Embryonic facial prominence (tissue), 1 donor: ENCODE data around the gene ZNF618.
"Not testable (repeated sequence)": the region's sequence is repeated elsewhere in the genome, so short reads cannot be mapped to it uniquely, and the experiment has no call there.

Source experiments
- DNase-seq: peaks from one replicate; pipeline ENCODE4 v3.0.0-alpha.2; 2016; ENCODE audit errors: extremely low spot score

ZNF618 gene

DNA sequence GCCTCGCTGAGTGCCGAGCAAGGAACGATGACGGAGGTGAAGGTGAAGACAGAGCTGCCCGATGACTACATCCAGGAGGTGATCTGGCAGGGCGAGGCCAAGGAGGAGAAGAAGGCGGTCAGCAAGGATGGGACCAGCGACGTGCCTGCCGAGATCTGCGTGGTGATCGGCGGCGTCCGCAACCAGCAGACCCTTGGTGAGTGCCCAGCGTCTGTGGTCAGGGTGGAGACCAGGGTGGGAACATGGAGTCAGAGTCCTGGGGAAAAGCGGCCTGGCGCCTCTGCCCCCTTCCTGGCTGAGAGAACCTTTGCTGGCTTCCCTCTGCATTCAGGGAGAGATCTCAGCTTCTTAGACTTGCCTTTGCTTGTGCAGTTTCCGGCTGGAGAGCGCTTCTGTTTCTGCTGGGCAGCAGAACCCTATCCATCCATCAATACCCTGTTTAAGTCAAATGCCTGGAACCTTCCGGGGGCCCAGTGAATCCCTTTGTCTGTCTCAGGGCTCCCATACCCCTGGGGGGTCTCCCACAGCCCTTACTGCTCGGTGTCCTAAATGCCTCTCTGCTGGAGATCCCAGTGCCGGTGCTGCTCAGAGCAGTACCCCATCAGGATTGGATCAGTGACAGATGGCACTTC is 112.4 kb downstream of the ZNF618 start:
- no peak for DNase-seq

DNA sequence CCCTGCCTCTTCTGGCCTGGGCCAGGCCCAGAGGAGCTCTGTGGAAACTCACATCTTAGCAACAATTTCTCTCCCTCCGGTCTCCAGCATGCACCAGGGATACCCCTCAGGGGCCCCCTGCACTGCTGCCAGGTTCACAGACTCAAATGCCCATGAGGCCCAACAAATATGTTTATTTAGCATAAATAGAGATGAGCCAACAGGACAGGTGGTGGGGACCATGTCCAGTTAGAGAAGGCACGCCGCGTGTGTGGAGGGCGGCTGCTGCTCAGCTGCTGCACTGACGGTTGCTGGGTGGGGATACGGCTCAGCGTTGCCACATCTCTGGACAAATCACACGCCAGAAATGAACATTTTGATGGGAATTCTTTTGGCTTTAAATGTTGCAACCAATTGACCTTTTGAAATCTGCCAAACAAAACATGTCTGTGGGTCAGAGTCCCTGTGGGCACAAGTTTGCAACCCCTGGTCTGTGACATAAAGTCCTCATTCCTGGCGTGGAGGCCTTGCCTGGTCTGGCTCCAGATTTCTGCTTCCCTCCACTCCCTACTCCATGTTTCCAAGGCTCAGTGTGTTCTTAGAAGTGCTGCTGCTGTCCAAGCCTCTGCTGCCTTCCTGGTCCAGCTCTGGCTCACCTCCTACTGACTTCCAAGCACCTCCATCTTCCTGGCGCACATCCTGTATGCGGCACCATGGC is 113.1 kb downstream of the ZNF618 start:
- no peak for DNase-seq

DNA sequence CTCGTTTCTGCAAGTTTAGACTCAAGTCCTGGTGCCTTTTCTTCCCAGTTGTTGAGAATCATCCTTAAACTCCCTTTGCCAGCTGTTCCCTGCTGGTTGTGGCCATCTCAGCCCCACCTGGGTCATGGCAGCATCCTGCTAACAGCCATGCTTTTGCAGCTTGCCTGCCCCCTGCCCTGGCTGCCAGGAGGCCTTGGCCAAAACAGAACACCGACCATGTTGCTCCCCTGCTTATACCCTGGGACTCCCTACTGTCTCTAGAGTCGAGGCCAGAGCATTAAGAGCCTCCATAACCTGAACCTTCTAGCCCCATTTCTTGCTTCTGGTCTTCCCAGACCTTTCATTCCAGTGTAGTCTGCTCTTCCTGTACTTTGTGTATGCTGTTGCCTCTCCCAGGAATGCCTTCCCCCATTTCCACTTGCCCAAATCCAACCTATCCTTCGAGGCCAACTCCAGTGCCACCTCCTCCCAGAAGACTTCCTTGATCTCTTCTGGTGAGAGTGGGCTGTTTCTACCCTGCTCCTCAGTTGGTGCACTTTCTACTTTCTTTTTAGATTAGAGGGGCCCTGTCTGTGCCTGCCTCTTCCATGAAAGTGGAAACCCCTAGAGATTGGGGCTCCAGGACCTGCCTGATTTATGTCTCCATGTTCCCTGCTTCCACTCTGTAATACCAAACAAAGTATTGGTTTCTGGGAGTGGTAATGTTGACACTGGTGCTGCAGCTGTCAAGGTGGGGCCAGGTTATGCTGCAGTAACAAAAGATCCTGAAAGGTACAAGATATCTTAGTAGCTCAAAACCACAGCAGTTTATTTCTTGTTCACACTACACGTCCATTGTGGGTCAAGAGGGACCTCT is 113.8 kb downstream of the ZNF618 start:
- DNase-seq = no peak

DNA sequence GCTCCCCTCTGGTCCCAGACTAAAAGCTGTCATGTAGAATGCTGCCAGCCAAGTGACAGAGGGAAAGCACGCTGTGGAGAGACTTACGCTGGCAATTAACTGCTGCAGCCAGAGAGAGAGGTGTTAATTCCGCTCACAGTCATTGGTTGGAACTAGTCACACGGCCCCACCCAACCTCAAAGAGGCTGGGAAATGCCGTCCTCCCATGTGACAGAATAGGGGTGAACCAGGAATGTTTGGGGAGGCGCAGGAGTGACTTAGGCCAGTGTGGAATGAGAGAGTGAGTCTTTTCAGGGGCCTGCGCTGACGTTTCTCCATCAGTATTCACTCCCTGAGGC is 114.4 kb downstream of the ZNF618 start:
- DNase-seq = no peak

DNA sequence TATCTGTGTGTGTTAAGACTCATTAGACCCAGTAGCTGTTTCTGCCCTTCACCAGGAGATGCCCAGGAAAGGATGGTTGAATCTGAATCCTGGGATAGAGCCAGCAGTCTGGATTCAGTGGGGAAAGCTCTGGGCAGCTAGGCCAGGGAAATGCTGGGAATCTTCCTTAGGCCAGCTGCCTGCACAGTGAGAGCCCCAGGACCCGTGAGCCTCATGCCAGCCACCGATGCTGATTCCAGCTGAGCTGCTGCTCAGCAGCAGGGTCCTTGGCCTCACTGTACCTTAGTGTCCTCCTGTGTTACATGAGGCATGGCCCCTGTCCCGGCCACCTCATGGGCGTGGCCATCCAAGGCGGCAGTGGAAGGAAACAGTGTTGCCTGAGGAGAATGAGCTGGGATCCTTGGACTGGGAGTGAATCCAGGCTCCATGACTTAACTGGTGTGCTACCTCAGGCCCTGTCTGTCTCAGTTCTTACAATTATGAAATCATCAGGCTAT is 114.9 kb downstream of the ZNF618 start:
- DNase-seq = no peak

DNA sequence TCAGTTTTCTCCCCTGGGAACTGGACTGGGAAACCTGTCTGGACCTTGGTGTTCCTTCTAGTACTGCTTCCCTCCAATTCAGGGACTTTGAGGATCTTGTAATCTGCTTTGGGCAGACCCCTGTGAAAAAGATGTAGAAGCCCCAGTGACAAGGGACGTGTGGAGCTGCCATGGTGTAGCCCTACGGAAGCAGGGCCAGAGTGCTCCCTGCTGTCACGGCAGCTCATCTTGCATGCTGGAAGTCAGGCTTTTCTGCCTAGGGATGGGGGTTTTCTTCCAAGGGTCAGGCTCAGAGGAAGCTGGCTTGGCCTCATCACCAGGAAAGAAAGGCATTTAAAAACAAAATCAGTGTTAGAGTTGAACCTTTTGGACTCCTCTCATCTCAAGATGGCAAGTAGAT is 115.6 kb downstream of the ZNF618 start:
- DNase-seq = no peak

DNA sequence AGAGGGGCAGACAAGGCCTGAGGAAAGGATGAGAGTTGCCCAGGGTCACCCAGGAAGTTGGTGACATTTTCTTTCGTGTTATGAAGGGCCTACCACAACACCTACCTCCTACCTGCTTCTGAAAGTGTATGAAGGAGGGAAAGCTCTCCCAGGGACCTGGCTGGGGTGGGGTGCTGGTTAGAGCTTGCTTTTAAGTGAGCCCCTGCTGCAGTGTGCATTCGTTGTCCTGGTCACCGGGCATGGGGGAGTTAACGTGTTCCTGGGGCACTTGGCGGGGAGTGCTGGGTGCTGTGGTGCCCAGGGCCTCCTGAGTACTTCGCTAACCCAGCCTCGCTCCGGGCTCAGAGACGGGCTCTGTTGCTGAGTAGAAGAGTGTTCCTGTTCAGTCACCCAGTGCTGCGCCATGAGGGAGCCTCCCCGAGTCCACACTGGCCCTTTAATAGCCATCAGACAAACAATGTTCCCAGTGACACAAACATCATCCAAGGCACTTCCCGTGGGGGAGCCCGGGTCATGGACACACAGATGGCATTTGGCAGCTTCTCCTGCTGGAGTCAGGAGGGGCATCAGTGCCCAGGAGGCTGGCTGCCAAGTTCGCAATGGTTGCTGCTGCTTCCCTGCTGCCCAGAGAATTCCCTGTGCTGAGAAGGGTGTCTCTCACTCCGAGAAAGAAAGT is 116.3 kb downstream of the ZNF618 start:
- no peak for DNase-seq

DNA sequence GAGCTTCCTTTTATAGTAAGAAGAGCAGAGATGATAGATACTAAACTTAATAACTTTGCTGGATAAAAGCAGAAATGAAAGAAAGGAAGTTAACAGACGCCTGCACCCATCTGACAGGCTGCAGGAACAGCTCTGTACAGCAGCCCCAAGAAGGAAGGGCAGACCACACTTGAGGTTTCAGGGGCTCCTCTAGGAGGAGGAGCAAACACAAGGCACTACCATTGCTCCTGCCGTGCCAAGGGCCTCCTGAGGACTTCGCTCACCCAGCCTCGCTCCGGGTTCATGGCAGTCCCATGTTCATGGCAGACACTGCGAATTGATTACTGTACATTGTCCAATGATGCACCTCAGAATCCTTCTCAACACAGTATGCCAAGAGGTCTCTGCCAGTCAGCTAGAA is 116.9 kb downstream of the ZNF618 start:
- DNase-seq = no peak

DNA sequence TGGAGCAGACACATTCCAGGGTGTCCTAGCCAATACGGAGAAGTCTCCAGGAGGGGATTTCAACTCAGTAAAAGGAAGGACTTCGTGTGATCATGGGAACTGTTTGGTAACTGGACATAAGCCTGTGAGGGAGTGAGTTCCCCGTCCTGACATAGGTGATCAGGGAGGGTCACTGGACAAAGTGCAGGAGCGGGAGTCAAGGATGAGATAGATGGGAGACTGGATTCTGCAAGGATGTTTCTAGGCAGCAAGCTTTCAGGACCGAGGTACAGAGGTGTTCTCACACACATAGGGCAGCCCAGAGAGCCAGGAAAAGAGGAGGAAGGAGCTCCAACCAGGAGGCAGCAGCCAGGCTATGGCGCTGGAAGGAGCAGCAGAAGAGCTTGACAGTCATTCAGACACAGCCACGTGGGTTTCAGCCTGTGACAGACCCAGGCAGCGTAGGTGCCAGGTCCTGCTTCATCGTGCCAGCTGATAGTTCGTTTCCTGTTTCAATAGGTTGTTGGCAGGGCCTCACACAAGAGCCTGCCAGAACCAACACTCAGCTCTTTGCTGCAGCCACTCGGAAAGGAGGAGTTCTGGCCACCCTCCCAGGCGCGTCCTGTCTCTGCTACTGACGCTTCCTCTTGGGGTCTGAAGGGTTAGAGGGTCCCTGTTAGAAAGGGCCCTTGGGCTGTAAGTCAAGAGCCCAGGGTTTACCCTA is 117.9 kb downstream of the ZNF618 start:
- DNase-seq = no peak

DNA sequence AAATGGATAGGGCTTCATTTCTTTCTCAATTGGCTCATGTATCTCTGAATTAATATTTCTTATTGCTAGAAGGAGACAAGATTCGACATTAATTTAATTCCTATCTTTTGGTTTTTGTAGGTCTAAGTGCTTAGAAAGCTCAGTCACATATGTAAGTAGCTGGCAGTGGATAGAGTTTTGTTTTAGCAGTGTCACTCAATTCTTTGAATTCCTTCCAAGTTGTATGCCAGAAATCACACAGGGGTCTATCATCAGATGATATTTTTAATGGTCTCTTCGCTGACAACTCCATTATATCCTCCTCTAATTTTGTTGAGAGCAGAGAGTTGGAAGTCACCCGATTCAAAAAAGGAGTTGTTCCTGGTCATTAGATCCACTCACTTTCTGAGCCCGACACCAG is 119.3 kb downstream of the ZNF618 start:
- no peak for DNase-seq

DNA sequence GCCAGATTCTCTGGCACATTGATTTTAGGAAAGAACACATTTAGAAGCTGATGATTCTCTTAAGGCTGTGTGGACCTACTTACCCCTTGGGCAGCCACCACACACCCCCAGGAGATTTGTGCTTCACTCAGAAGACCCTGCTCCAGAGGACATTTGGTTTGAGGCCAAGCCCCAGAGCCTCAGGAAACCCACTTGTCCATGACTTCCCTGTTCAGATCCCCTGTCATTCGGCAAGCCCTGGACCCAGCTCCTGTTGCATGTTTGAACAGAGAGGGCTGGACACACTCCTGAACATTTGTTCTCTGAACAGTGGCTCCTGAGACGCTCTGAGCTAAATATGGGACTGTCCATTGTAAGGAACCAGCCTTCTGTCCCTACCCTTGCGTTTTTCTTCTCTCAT is 119.9 kb downstream of the ZNF618 start:
- no peak for DNase-seq

DNA sequence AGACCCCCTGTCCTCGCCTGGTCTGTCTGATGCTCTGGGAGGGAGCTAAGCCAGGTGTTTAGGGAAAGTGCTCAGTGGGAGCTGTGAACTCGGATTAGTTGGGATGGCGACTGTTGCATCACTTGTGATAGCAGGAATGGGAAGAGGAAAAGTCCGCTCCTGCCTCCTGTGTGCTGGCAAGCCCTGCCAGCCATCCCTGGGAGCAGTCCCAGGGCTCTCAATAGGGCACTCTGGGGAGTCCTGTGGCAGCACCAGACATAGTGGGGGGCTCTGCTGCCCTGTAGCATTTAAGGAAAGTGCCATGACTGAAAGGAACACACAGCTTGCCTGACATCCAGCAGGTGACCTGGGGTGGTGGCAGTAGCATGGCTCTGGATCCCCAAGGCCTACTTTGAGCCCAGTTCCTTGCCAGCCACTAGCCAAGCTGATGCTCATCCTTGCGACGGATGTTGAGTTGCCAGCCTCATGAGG is 120.5 kb downstream of the ZNF618 start:
- DNase-seq = no peak

DNA sequence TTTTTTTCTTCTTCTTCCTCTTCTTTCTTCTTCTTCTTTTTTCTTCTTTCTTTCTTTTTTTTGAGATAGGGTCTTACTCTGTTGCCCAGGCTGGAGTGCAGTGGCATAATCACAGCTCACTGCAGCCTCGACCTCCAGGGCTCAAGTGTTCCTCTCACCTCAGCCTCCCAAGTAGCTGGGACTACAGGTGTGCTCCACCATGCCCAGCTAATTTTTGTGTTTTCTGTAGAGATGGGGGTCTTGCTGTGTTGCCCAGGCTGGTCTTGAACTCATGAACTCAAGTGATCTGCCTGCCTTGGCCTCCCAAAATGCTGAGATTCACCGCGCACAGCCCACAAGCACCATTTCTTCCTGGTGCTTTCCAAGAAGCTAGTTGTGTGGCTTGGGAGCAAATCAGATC is 121.0 kb downstream of the ZNF618 start:
- DNase-seq = not testable (repeated sequence)

DNA sequence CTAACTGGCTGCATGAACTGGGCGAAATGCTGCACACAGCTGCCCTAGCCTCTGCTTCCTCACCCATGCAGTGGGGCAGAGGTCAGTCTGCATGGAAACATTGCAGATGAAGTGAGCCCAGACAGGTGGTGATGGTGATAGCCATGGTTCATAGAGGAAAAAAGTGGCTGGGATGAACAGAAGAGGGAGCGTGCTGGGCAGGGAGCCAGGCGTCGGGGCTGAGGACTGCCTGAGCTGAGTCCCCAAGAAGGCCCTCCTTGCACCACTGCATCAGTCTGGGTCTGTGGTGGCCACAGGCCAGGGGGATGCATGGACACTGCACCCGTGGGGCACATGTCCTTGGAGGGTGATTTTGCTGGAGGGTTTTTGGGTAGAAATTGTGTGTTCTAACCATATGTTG is 121.5 kb downstream of the ZNF618 start:
- DNase-seq = no peak

DNA sequence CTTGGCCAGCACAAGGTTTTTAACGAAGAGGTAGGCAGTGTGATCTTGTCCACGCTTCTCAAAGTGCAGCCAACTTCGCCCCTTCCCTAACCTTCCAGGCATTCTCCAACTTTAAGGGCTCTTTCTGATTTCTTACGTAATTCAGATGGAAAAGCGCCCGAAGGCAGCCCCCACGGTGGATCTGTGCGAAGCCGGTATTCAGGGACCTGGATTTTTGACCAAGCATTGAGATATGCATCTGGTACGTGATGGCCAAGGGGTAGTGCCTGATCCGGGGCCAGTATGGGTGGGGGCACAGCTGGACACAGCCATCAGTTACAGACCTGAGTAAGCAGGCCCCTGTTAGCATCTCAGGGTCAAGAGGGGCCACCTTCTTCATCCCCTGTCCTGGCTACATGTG is 122.0 kb downstream of the ZNF618 start:
- no peak for DNase-seq

DNA sequence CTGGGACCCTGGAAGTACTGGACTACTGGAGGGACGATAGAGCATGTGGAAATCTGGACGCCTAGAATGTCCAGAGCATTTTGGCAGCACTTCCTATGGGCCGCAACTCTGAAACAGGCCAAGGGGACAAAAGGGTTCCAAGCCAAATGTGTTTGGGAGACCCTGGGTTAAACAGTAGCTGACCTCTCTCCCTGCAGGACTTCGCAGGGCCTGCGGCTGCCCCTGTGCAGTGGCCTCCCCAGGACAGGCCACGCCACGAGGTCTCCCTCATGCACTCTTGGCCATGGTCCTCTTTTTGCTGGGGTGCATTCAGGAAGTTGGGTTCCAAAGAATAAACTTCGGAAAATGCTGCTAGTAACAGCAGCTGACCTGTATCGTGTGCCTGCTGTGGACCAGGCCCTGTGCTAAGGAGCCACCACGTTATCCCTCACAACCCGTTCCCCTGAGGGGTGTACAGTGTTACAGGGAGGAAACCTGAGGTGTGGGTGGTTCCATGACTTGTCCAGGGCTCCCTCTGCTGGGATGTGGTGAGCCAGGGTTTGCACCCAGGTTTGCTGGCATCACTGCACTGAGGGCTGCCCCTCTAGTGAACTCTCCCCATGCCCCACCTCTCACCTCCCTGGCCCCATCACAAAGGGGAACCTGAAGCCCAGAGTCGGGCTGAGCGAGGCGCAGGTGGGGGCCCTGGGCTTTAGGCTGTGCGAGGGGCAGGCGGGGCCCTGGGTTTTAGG is 122.6 kb downstream of the ZNF618 start:
- DNase-seq = no peak

DNA sequence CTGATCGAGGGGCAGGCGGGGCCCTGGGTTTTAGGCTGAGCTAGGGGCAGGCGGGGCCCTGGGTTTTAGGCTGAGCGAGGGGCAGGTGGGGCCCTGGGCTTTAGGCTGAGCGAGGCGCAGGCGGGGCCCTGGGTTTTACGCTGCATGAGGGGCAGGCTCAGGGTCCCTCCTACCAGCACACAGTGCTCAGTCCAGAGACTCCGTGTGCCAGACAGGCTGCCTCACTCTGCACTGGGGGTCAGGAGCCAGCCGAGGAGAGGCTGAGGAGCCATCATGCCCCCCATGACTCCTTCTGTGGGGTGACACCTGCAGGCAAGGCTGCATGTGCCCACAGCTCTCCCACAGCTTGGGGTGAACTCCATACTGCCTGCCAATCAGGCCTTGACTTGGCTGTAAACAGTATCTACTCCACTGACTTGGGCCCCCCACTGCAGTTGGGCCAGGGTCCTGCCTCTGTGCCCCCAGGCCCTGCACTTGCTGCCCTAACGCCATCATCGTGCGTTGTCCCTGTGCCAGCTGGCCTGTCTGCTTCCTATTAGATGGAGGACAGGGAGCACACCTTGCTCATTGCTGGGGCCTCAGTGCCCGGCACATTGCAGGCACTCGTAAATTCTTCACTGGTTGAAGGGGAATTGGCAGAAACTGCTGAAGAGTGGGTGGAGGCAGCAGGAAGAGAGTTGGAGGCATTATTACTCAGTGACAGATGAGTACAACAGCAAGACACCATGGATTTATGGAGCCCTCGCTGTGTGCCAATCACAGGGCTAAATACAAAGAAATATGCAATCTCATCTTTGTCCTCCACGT is 123.3 kb downstream of the ZNF618 start:
- no peak for DNase-seq

DNA sequence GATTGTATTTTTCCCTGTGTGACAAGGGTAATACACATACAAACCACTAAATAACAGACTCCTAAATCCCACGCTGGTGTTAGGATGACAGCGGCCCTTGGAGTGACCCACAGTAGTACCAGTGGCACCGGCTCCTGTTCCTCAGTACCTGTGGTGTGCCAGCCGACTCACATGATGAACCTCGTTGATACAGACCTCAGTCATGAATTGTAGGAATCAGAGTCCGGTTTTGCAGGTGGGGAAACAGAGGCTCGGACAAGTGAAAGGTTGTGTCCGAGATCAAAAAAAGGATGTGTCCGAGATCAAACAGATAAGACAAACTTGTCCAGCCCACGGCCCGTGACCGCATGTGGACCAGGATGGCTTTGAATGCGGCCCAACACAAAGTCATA is 124.0 kb downstream of the ZNF618 start:
- DNase-seq = no peak

DNA sequence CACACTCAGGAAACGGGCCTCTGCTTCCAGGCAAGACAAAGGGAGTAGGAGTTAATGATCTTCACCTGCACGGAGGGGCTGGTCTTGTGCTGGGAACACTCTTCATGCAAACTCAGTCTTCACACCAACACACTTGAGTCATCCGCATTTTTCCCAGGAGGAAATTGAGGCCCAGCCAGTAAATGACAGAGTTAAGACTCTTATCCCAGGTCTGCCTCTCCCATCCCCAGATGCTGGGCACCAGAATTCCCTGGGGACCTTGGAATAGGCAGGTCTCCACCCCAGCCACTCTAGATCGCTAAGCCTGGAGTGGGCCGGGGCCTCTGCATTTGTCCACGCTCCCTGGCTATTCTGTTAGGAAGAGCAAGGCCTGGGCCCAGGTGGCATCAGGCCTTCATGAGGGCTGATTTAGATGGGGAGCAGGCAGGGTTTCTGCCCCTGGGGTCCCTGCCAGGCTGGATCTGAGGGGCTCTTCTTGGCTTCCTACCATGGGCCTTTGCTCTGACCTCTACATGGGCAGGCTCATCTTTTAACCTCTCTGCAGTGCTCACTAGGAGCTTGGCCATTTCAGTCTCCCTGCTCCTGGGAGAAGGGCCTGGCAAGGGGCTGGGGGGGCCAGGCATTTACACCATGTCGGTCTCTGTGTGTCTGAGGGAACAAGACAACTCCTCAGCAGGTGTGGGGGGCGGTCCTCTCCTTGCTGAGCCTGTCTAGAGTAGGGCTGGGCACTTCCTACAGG is 124.7 kb downstream of the ZNF618 start:
- no peak for DNase-seq

DNA sequence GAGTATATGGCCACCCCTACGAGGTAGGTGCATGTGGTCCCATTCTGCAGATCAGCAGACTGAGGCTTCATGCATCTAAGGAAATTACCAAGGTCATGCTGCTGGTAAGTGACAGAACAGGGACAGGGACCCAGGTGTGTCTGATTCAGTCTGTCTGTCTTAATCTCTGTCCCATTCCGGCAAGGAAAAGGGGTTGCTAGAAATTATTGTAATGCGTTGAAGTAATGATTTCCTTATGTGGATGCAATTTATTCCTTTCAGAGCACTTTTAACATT is 125.2 kb downstream of the ZNF618 start:
- no peak for DNase-seq
